ENCODE measurements around the gene AP1G1.
"Not testable (repeated sequence)": the region's sequence is repeated elsewhere in the genome, so short reads cannot be mapped to it uniquely, and the experiment has no call there.

AP1G1 gene

GRCh38 chr16:71834291-71834690 is 25.7 kb upstream of the AP1G1 start:
- Mint-ChIP-seq H3K36me3 (ENCODE audit: low read depth) (no peaks in the 10 kb centered on the region), H3K27ac (no peak overlapping the region), H3K27me3 (no peaks in the 10 kb centered on the region), H3K4me3 (no peak overlapping the region), H3K4me1 (ENCODE audit: low read depth) (peaks cover 2% of the 10 kb centered on the region), H3K9me3 (no peaks in the 10 kb centered on the region)
- no peak for DNase-seq

- H3K36me3 Mint-ChIP-seq (ENCODE audit: low read depth); H3K9me3 Mint-ChIP-seq; H3K27me3 Mint-ChIP-seq; H3K4me1 Mint-ChIP-seq (ENCODE audit: low read depth); H3K4me3 Mint-ChIP-seq; DNase-seq; H3K27ac Mint-ChIP-seq: not testable (repeated sequence)
Observed at GRCh38 chr16:71832112-71832511, 23.5 kb upstream of the AP1G1 start.

GRCh38 chr16:71831698-71832097 is 23.1 kb upstream of the AP1G1 start:
- H3K36me3 Mint-ChIP-seq (ENCODE audit: low read depth); H3K27me3 Mint-ChIP-seq; H3K27ac Mint-ChIP-seq; H3K4me3 Mint-ChIP-seq; DNase-seq; H3K4me1 Mint-ChIP-seq (ENCODE audit: low read depth); H3K9me3 Mint-ChIP-seq: not testable (repeated sequence)

GRCh38 chr16:71830359-71830758 is 21.7 kb upstream of the AP1G1 start:
- DNase-seq, result no peak
- Mint-ChIP-seq H3K4me3 (no peak overlapping the region), H3K27ac (no peak overlapping the region), H3K9me3 (peaks cover 3% of the 10 kb centered on the region), H3K4me1 (ENCODE audit: low read depth) (peaks cover 2% of the 10 kb centered on the region), H3K36me3 (ENCODE audit: low read depth) (peaks cover 8% of the 10 kb centered on the region), H3K27me3 (no peaks in the 10 kb centered on the region)

- H3K4me1 Mint-ChIP-seq (ENCODE audit: low read depth), result no peaks in the 10 kb centered on the region
- H3K36me3 Mint-ChIP-seq (ENCODE audit: low read depth), result peaks cover 18% of the 10 kb centered on the region
- H3K27me3 Mint-ChIP-seq, result no peaks in the 10 kb centered on the region
- H3K9me3 Mint-ChIP-seq, result peaks cover 3% of the 10 kb centered on the region
- H3K4me3 Mint-ChIP-seq, result no peak overlapping the region
- no peak for DNase-seq
- H3K27ac Mint-ChIP-seq, result no peak overlapping the region
Observed at GRCh38 chr16:71826533-71827017, 17.9 kb upstream of the AP1G1 start.

- H3K4me1 Mint-ChIP-seq (ENCODE audit: low read depth), result peaks cover 20% of the 10 kb centered on the region
- H3K9me3 Mint-ChIP-seq; H3K27me3 Mint-ChIP-seq; DNase-seq; H3K36me3 Mint-ChIP-seq (ENCODE audit: low read depth): not testable (repeated sequence)
- peak overlapping the region; percentile 88 for H3K27ac Mint-ChIP-seq
- peak overlapping the region; percentile 40 for H3K4me3 Mint-ChIP-seq
Observed at GRCh38 chr16:71817155-71817500, 8.5 kb upstream of the AP1G1 start.

GRCh38 chr16:71811261-71811803 is 2.7 kb upstream of the AP1G1 start:
- no peak for DNase-seq
- Mint-ChIP-seq H3K4me1 (ENCODE audit: low read depth) (peaks cover 36% of the 10 kb centered on the region), H3K9me3 (no peaks in the 10 kb centered on the region), H3K27me3 (no peaks in the 10 kb centered on the region), H3K4me3 (no peak overlapping the region), H3K36me3 (ENCODE audit: low read depth) (peaks cover 24% of the 10 kb centered on the region), H3K27ac (peak overlapping the region; percentile 59)

GRCh38 chr16:71810155-71810530 is 1.5 kb upstream of the AP1G1 start:
- peaks cover 36% of the 10 kb centered on the region for H3K4me1 Mint-ChIP-seq (ENCODE audit: low read depth)
- H3K9me3 Mint-ChIP-seq, H3K27me3 Mint-ChIP-seq, DNase-seq: not testable (repeated sequence)
- peaks cover 26% of the 10 kb centered on the region for H3K36me3 Mint-ChIP-seq (ENCODE audit: low read depth)
- peak overlapping the region; percentile 92 for H3K4me3 Mint-ChIP-seq
- peak overlapping the region; percentile 100 for H3K27ac Mint-ChIP-seq

- Mint-ChIP-seq H3K4me1 (ENCODE audit: low read depth) (peaks cover 49% of the 10 kb centered on the region), H3K4me3 (peak overlapping the region; percentile 92), H3K27me3 (no peaks in the 10 kb centered on the region), H3K27ac (peak overlapping the region; percentile 100), H3K36me3 (ENCODE audit: low read depth) (peaks cover 42% of the 10 kb centered on the region), H3K9me3 (no peaks in the 10 kb centered on the region)
- DNase-seq, result no peak
Observed at GRCh38 chr16:71807905-71808592, 585 bp downstream of the AP1G1 start.

- Mint-ChIP-seq H3K36me3 (ENCODE audit: low read depth) (peaks cover 64% of the 10 kb centered on the region), H3K27ac (peak overlapping the region; percentile 68)
Observed at GRCh38 chr16:71803305-71803690, 5.3 kb downstream of the AP1G1 start.

GRCh38 chr16:71796501-71797097 is 12.0 kb downstream of the AP1G1 start:
- no peak overlapping the region for H3K4me3 Mint-ChIP-seq
- H3K4me1 Mint-ChIP-seq (ENCODE audit: low read depth), result peaks cover 58% of the 10 kb centered on the region
- peaks cover 60% of the 10 kb centered on the region for H3K36me3 Mint-ChIP-seq (ENCODE audit: low read depth)
- peak overlapping the region; percentile 9 for H3K27ac Mint-ChIP-seq
- no peak for DNase-seq
- H3K9me3 Mint-ChIP-seq, result no peaks in the 10 kb centered on the region
- no peaks in the 10 kb centered on the region for H3K27me3 Mint-ChIP-seq

More at GRCh38 chr16:71803305-71803690, 5.3 kb downstream of the AP1G1 start:
- Mint-ChIP-seq H3K4me3 (no peak overlapping the region), H3K4me1 (ENCODE audit: low read depth) (peaks cover 41% of the 10 kb centered on the region), H3K27me3 (no peaks in the 10 kb centered on the region), H3K9me3 (no peaks in the 10 kb centered on the region)
- no peak for DNase-seq

- peaks cover 54% of the 10 kb centered on the region for H3K36me3 Mint-ChIP-seq (ENCODE audit: low read depth)
- no peak overlapping the region for H3K4me3 Mint-ChIP-seq
- peak overlapping the region; percentile 59 for H3K27ac Mint-ChIP-seq
- no peak for DNase-seq
- H3K9me3 Mint-ChIP-seq, result no peaks in the 10 kb centered on the region
- no peaks in the 10 kb centered on the region for H3K27me3 Mint-ChIP-seq
- H3K4me1 Mint-ChIP-seq (ENCODE audit: low read depth), result peaks cover 70% of the 10 kb centered on the region
Observed at GRCh38 chr16:71794943-71795342, 13.7 kb downstream of the AP1G1 start.

GRCh38 chr16:71794018-71794417 is 14.6 kb downstream of the AP1G1 start:
- Mint-ChIP-seq H3K36me3 (ENCODE audit: low read depth) (peaks cover 53% of the 10 kb centered on the region), H3K4me1 (ENCODE audit: low read depth) (peaks cover 68% of the 10 kb centered on the region), H3K27me3 (no peaks in the 10 kb centered on the region), H3K27ac (peak overlapping the region; percentile 79), H3K4me3 (no peak overlapping the region), H3K9me3 (no peaks in the 10 kb centered on the region)
- DNase-seq, result no peak

- H3K4me1 Mint-ChIP-seq (ENCODE audit: low read depth), result peaks cover 66% of the 10 kb centered on the region
- no peak overlapping the region for H3K4me3 Mint-ChIP-seq
- H3K9me3 Mint-ChIP-seq, result no peaks in the 10 kb centered on the region
- peak overlapping the region; percentile 80 for H3K27ac Mint-ChIP-seq
- DNase-seq, result no peak
- peaks cover 60% of the 10 kb centered on the region for H3K36me3 Mint-ChIP-seq (ENCODE audit: low read depth)
- no peaks in the 10 kb centered on the region for H3K27me3 Mint-ChIP-seq
Observed at GRCh38 chr16:71792176-71792575, 16.5 kb downstream of the AP1G1 start.

GRCh38 chr16:71790329-71790728 is 18.3 kb downstream of the AP1G1 start:
- Mint-ChIP-seq H3K36me3 (ENCODE audit: low read depth) (peaks cover 59% of the 10 kb centered on the region), H3K27ac (peak overlapping the region; percentile 71), H3K4me1 (ENCODE audit: low read depth) (peaks cover 54% of the 10 kb centered on the region)
- H3K27me3 Mint-ChIP-seq, H3K4me3 Mint-ChIP-seq, H3K9me3 Mint-ChIP-seq, DNase-seq: not testable (repeated sequence)
